Activated naive CD8-positive, alpha-beta T cell treated with anti-CD3 and anti-CD28 coated beads, Interleukin-2, amount 50 U/mL, for 24 hours (primary cell): ENCODE data around the gene RBMS3.

Source experiments
- ATAC-seq: fragments of 150-1000 bp; cut with Tn5 transposase; one replicate; pipeline ENCODE4 v1.10.0; 2021
- DNase-seq: peaks from one replicate; pipeline ENCODE4 v3.0.0; 2021
- H3K27ac Mint-ChIP-seq: one replicate; pipeline ENCODE4 v1.8.0; 2021; ENCODE audit warnings: mild to moderate bottlenecking, mixed read lengths
- H3K27me3 Mint-ChIP-seq: one replicate; pipeline ENCODE4 v1.8.0; 2021; ENCODE audit warnings: mixed read lengths
- H3K36me3 Mint-ChIP-seq: one replicate; pipeline ENCODE4 v1.8.0; 2021; ENCODE audit warnings: low read depth, mixed read lengths
- H3K4me1 Mint-ChIP-seq: one replicate; pipeline ENCODE4 v1.8.0; 2021; ENCODE audit warnings: mixed read lengths
- H3K4me3 Mint-ChIP-seq: one replicate; pipeline ENCODE4 v1.8.0; 2021; ENCODE audit warnings: mild to moderate bottlenecking, moderate library complexity, mixed read lengths
- H3K9me3 Mint-ChIP-seq: one replicate; pipeline ENCODE4 v1.8.0; 2021; ENCODE audit warnings: mixed read lengths

The RBMS3 gene

DNA sequence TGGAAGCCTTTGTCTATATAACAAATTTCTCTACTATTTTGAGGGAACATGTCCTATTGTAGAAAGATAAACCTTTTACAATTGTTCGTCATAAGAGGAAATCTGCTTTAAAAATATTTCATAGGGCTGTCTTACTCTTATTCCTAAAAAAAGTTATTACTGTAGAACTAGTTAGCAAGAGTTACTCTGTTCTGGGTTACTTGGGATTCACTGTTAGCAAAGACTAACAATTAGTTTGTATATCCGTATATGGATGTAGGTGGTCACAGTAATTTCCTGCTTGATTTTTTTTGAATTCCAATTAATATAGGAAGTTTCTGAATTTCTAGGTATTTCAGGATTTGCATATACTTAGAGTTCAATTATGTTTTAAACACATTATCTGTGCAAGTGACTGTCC lies 413.5 kb downstream of the RBMS3 start:
- Mint-ChIP-seq H3K4me3 (no peak overlapping the region), H3K27ac (no peak overlapping the region), H3K36me3 (no peaks in the 10 kb centered on the region), H3K4me1 (no peaks in the 10 kb centered on the region), H3K9me3 (no peaks in the 10 kb centered on the region), H3K27me3 (peaks cover 2% of the 10 kb centered on the region)
- ATAC-seq (no peak), DNase-seq (no peak)

DNA sequence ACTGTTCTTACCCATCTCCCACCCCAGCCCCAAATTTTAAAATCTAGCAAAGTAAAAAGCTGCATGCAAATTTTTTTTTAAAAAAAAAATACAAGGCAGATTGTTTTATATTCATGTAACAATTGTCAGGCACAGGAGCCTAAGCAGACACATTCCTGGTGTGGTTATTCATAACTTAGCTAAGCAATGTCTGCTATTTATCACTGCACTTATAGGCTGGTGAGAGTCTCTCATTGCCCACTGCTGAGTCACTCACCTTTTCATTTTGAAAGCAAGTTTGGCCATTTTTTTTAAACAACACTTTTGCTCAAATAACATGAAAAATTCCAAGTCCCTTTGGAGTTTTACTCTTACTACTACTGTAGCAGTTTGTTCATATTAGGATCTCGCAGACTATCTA lies 413.9 kb downstream of the RBMS3 start:
- Mint-ChIP-seq H3K27ac (no peak overlapping the region), H3K36me3 (no peaks in the 10 kb centered on the region), H3K27me3 (peaks cover 2% of the 10 kb centered on the region), H3K9me3 (no peaks in the 10 kb centered on the region), H3K4me3 (no peak overlapping the region), H3K4me1 (no peaks in the 10 kb centered on the region)
- ATAC-seq (no peak), DNase-seq (no peak)

DNA sequence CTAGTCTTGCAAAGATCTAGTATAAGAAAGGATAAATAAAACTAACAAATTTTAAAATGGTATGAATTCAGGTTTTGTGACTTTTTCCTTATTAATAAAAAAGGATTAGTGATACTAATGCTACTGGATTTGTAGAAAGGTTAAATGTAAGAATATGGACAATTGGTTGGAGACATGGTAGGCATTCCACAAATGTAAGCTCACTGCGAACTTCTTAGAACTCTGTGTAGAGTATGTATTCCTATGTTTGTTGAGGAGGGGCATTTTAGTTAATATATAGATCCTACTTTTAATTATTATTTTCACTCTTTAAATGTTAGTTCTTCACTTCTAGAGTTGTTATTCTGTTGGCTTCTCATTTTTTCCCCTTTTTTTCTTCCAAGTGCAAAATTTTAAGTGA lies 414.3 kb downstream of the RBMS3 start:
- no peak for ATAC-seq
- Mint-ChIP-seq H3K9me3 (peaks cover 3% of the 10 kb centered on the region), H3K36me3 (no peaks in the 10 kb centered on the region)

DNA sequence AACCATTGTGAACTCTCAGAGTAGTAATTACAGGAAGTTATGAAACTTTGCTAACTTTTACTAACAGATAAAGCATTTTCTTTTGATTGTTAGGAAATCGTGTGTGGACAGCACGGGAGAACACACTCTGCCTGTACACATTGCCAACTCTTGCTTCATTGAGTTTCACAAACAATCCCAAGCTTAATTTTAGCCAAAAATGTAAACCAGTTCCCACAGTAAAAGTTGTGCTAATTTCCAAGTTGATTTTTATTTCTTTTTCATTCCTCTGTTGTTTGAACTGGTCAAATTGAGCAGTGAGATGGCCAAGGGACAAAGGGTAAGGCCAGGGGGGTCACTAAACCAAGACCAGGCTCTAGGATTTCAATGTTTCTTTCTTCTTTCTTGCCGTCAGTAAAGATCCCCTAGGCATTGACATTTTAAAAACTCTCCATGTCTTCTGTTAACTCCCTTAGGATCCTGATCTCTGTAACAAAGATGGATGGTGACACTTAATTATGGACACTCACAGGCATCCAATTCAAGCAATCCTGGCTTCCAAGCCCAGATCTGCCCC lies 414.9 kb downstream of the RBMS3 start:
- Mint-ChIP-seq H3K27ac (no peak overlapping the region), H3K27me3 (peaks cover 4% of the 10 kb centered on the region), H3K4me3 (no peak overlapping the region), H3K9me3 (peaks cover 8% of the 10 kb centered on the region), H3K36me3 (no peaks in the 10 kb centered on the region), H3K4me1 (no peaks in the 10 kb centered on the region)
- ATAC-seq (no peak), DNase-seq (no peak)

More for the DNA sequence above, 414.3 kb downstream of the RBMS3 start:
- Mint-ChIP-seq H3K4me3 (no peak overlapping the region), H3K27me3 (peaks cover 4% of the 10 kb centered on the region), H3K4me1 (no peaks in the 10 kb centered on the region), H3K27ac (no peak overlapping the region)
- DNase-seq, result no peak

DNA sequence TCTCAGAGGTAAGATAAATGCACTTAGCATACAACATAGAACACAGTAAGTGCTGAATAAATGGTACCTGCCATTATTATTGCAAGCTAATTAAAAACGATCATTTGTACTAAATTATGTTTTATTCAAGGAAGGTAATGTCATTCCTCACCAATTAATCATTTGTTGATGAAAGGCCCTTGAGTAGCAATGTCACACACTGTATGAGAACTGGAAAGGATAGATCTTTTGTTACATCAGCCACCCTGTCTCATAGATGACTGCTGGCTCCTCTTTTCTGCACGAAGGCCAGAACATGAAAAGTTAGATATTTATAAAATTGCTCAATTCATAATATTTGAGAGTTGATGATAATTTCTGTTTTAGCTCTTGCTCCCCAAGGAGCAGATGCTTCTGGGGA lies 415.4 kb downstream of the RBMS3 start:
- H3K36me3 Mint-ChIP-seq, result no peaks in the 10 kb centered on the region
- DNase-seq (no peak), ATAC-seq (no peak)
- H3K27me3 Mint-ChIP-seq, result peaks cover 4% of the 10 kb centered on the region
- no peak overlapping the region for H3K27ac Mint-ChIP-seq
- no peaks in the 10 kb centered on the region for H3K4me1 Mint-ChIP-seq
- no peak overlapping the region for H3K4me3 Mint-ChIP-seq
- H3K9me3 Mint-ChIP-seq, result peaks cover 10% of the 10 kb centered on the region

DNA sequence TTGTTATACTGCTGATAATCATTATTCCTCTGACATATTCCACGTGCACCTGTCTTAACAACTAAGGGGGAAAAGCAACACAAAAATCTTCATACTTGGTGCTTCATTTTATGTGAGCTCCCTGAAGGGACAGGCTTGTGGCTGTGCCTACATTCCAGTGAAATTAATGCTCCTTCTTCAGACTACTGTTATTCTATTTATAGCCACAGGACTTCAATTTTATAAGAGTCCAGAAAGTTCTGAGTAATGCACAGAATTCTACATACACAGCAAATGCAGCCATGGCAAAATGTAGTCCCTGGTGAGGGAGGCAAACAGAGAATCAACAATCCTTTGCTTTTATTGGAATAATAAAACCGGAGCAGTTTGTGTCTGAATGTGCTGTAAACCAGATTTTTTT lies 417.1 kb downstream of the RBMS3 start:
- H3K36me3 Mint-ChIP-seq, result no peaks in the 10 kb centered on the region
- H3K4me1 Mint-ChIP-seq, result no peaks in the 10 kb centered on the region
- H3K4me3 Mint-ChIP-seq, result no peak overlapping the region
- no peak overlapping the region for H3K27ac Mint-ChIP-seq
- H3K27me3 Mint-ChIP-seq, result peaks cover 2% of the 10 kb centered on the region
- DNase-seq, result no peak
- H3K9me3 Mint-ChIP-seq, result peaks cover 14% of the 10 kb centered on the region
- no peak for ATAC-seq

DNA sequence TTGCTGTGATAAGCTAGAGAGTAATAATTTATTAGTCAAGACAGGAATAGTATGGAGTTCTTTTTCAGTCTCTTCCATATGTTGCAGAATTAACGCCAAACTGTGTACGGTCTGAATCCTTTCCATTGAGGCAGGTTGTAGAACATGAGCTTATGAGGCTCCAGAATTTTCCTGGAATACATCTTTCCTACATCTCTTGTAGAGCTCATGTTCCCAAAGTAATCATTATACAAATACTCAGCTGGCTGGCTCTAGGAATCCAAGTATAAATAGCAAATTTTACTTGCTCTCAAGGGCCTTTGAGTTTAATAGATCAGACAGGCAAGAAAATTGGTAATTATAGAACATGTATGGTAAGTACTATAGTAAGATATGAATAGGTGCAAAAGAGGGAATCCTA lies 419.4 kb downstream of the RBMS3 start:
- H3K4me1 Mint-ChIP-seq, result no peaks in the 10 kb centered on the region

DNA sequence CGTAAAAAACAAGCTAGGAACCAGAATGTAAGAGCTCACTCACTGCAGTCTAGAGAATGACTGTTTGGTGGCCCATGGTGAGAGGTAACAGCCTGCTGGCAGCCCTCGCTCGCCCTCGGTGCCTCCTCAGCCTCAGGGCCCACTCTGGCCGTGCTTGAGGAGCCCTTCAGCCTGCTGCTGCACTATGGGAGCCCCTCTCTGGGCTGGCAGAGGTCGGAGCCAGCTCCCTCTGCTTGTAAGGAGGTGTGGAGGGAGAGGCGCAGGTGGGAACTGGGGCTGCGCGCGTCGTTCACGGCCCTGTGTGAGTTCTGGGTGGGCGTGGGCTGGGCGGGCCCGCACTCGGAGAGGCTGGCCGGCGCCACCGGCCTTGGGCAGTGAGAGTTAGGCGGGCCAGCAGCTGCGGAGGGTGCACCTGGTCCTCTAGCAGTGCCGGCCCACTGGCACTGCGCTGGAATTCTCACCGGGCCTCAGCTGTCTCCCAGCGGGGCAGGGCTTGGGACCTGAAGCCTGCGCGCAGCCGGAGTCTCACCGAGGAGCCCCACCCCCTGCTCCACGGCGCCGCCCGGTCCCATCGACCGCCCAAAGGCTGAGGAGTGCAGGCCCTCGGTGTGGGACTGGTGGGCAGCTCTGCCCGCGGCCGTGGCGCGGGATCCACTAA lies 420.6 kb downstream of the RBMS3 start:
- ATAC-seq (no peak), DNase-seq (no peak)
- Mint-ChIP-seq H3K9me3 (peaks cover 18% of the 10 kb centered on the region), H3K36me3 (no peaks in the 10 kb centered on the region), H3K27ac (no peak overlapping the region), H3K4me3 (no peak overlapping the region), H3K27me3 (peaks cover 2% of the 10 kb centered on the region), H3K4me1 (no peaks in the 10 kb centered on the region)

More for the DNA sequence above, 419.4 kb downstream of the RBMS3 start:
- Mint-ChIP-seq H3K27me3 (peaks cover 2% of the 10 kb centered on the region), H3K27ac (no peak overlapping the region), H3K36me3 (no peaks in the 10 kb centered on the region), H3K9me3 (peaks cover 18% of the 10 kb centered on the region), H3K4me3 (no peak overlapping the region)
- ATAC-seq, result no peak
- DNase-seq, result no peak

DNA sequence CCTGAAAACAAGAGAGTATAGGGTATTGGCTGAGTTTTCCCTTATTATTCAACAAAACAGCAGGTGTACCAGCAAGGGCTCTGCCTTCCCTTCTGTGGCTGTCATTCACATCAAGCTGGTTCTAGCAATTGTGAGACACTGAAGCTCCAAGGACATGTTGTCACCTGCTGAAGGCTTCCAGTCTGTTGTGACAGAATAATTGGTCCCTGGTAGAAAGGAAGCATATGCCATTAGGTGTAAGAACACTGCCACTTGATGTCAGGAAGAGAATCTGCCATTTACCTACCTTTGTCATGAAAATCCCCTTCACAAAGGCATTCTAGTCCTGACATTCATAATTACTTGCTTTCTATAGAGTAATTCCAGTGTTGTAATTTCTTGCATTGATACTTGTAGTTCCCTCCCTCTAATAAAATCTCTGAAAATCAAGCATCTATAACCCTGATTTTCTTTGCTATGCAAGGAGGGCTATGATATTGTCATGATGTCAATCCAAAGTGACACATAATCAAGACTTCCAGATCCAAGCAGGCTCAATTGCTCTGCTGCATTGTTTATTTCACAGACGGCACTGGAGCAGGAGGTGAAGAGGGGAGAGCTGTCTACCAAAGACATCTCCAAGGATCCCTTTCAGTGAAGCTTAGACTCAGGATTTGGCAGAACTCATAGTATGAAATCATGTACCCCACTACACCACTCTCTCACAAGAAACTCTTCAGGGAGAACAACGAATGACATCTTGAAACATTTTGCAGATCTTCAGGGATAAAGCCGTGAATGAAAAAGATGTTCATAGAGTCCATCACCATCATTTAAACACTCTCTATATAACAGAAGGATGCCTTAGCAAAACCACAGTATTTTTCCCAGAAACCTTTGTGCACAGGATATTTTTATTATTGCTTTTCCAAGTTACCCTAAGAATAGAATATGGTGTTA lies 425.3 kb downstream of the RBMS3 start:
- Mint-ChIP-seq H3K27ac (no peak overlapping the region), H3K27me3 (no peaks in the 10 kb centered on the region), H3K4me3 (no peak overlapping the region), H3K9me3 (peaks cover 8% of the 10 kb centered on the region), H3K4me1 (no peaks in the 10 kb centered on the region), H3K36me3 (no peaks in the 10 kb centered on the region)
- no peak for ATAC-seq
- DNase-seq, result no peak

DNA sequence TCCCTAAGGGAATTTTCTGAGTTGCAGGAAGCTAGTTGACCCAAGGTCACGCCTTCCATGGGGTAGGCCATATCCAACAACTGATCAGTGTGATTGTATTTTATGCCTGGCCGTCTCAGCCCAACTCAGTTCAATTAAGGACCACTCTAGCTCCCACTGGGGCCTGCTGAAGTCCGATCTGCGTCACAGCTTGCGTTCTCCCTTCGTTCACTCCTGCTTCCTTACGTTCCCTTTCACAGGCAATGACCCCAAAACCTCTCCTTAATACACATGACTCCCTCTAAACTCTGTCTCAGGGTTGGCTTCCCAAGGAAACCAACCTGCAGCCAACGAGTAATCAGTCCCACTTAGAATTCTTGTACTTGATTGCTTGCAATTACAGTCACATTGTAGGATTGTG lies 428.0 kb downstream of the RBMS3 start:
- Mint-ChIP-seq H3K9me3 (no peaks in the 10 kb centered on the region), H3K4me1 (no peaks in the 10 kb centered on the region), H3K4me3 (no peak overlapping the region), H3K27ac (no peak overlapping the region), H3K36me3 (no peaks in the 10 kb centered on the region), H3K27me3 (no peaks in the 10 kb centered on the region)
- DNase-seq (no peak), ATAC-seq (no peak)

DNA sequence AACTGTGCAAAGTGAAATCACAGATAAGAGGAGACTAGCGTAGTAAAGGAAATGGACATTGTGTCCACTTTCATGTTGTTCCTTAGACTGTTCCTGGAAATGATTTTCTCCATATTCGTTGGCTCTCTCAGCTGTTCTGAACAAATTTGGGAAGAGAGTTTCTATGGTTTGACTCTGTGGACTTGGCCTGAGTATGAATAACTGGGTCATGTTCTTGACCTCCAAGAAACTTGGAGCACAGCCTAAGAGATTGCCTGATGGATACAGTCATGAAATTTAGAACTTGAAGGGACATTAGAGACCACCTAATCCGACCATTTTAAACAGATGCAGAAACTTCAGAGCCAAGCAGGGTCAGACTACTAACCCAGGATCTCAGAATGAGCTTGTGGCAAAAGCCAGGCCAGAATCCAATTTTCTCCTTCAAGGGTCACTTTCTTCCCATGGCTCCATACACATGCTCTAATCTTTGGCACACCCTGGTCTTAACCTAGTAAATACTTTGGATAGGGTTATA lies 430.4 kb downstream of the RBMS3 start:
- H3K9me3 Mint-ChIP-seq, result no peaks in the 10 kb centered on the region
- H3K27me3 Mint-ChIP-seq, result no peaks in the 10 kb centered on the region
- H3K27ac Mint-ChIP-seq, result no peak overlapping the region
- no peak overlapping the region for H3K4me3 Mint-ChIP-seq
- no peak for ATAC-seq
- no peak for DNase-seq
- H3K4me1 Mint-ChIP-seq, result no peaks in the 10 kb centered on the region
- H3K36me3 Mint-ChIP-seq, result no peaks in the 10 kb centered on the region

DNA sequence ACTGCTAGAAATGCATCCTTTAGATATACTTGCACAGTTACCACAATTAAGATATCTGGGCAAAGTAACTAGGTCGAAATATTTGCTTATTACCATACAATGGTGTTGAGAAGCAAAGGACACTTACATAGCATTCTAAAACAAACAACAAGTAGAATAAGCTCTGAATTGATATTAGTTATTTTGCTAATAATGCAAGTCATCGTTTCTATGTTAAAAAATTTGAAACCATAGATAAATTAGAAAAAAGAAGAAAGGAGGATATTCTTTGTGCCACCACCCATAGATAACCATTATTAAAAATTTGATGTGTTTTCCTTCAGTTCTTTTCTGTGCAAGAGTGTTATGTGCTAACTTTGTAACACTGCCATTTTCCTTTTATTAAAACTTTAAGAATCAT lies 435.3 kb downstream of the RBMS3 start:
- ATAC-seq (no peak), DNase-seq (no peak)
- Mint-ChIP-seq H3K36me3 (no peaks in the 10 kb centered on the region), H3K4me1 (no peaks in the 10 kb centered on the region), H3K27me3 (no peaks in the 10 kb centered on the region), H3K27ac (no peak overlapping the region), H3K9me3 (no peaks in the 10 kb centered on the region), H3K4me3 (no peak overlapping the region)

DNA sequence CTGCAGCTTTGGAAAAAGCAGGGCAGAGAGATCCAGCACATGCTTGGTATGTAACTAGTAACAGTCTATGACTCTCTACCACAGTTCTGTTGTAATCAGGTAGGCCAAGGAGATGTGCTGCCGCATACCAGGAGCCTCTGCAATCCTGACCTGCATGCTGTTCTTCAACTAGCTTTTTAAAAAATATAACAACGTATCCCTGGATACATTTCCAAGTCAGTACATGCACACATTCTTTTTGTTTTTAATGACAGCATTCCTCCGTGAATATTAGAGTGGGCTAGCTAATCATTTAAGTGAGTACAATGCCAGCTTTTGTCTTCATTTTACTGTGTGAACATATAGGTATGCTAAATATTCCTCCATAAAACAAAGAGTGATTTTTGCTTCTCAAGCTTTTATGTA lies 437.8 kb downstream of the RBMS3 start:
- Mint-ChIP-seq H3K27ac (no peak overlapping the region), H3K27me3 (no peaks in the 10 kb centered on the region), H3K36me3 (no peaks in the 10 kb centered on the region), H3K4me1 (no peaks in the 10 kb centered on the region), H3K4me3 (no peak overlapping the region), H3K9me3 (no peaks in the 10 kb centered on the region)
- DNase-seq (no peak), ATAC-seq (no peak)

DNA sequence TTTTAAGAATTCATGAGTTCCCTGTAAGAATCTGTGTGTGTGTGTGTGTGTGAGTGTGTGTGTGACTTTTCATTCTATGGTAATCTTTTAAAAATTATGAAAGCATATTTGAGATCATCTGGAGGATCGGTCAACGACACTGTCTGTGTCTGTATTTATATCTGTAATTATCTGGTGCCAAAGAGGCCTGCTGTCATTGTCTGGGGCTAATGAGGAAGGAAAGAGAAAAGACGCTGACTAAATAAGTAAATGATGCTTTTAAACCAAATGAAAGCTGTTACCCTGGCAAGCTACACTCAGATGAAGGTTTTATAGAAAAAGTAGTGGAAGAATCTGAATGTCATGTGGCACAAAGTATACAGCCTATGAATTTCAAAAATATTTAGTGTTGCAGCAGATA lies 439.8 kb downstream of the RBMS3 start:
- Mint-ChIP-seq H3K4me1 (no peaks in the 10 kb centered on the region), H3K36me3 (no peaks in the 10 kb centered on the region), H3K4me3 (no peak overlapping the region), H3K27ac (no peak overlapping the region), H3K27me3 (no peaks in the 10 kb centered on the region), H3K9me3 (peaks cover 4% of the 10 kb centered on the region)
- ATAC-seq, result no peak
- no peak for DNase-seq

DNA sequence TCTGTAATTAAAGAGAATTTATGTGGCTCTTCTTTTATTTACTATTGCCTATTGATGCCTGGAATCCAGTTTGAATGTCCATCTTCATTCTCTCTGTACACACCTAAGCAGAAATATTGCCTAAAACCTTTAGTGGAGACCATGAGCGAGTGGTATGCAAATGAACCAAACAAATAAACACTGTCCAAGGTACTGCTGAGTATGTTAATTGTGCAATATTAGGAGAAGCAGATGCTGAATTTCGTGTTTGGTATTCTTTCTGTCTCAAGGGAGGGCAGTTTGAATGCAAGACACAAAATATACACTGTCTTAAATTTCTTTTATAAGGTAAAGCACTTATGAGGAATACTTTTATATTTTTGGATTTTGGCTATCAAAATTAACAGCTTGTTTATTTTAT lies 440.9 kb downstream of the RBMS3 start:
- Mint-ChIP-seq H3K27me3 (no peaks in the 10 kb centered on the region), H3K36me3 (no peaks in the 10 kb centered on the region), H3K4me1 (no peaks in the 10 kb centered on the region), H3K4me3 (no peak overlapping the region), H3K27ac (no peak overlapping the region), H3K9me3 (peaks cover 4% of the 10 kb centered on the region)
- ATAC-seq (no peak), DNase-seq (no peak)
